Keratinocyte (primary cell): Measurements from ENCODE around the gene SMARCA1. TPM values are rescaled to one million over a fixed set of nuclear protein-coding genes. Genes with fewer than 3 reads are reported as not detected.

ENCODE experiments used
- DNase-seq: peaks from one replicate; pipeline ENCODE4 v3.0.0-alpha.2; 2011; ENCODE audit warnings: low read depth, missing footprints, low spot score
- FAIRE-seq: peaks from 2 replicates; lab custom pipeline; 2011; peaks lifted over from hg19 to GRCh38; lab: Jason Lieb, UNC
- H2AFZ ChIP-seq: 2 replicates; pipeline ENCODE4 v1.6.0; 2012; ENCODE audit warnings: low read length, control low read depth, inconsistent platforms; ENCODE audit not compliant: control insufficient read depth
- H3K27ac ChIP-seq: 2 replicates; pipeline ENCODE4 v1.5.1; 2011; ENCODE audit warnings: low read length; ENCODE audit not compliant: control insufficient read depth, insufficient read depth
- H3K27me3 ChIP-seq: 3 replicates; pipeline ENCODE4 v1.6.0; 2011; ENCODE audit warnings: low read length; ENCODE audit not compliant: control insufficient read depth, insufficient read depth; ENCODE audit errors: extremely low read depth
- H3K36me3 ChIP-seq, 2 experiments: 2 replicates in 1 of 2; 3 replicates in 1 of 2; pipeline ENCODE4 v1.5.1; 2011; ENCODE audit warnings: low read length in 2 of 2, mild to moderate bottlenecking in 1 of 2; ENCODE audit not compliant: control insufficient read depth in 2 of 2, insufficient read depth in 2 of 2; ENCODE audit errors: extremely low read depth in 1 of 2
- H3K4me1 ChIP-seq: 3 replicates; pipeline ENCODE4 v1.5.1; 2011; ENCODE audit warnings: low read length; ENCODE audit not compliant: control insufficient read depth, insufficient read depth; ENCODE audit errors: extremely low read depth
- H3K4me2 ChIP-seq: 3 replicates; pipeline ENCODE4 v1.6.0; 2011; ENCODE audit warnings: low read depth, low read length; ENCODE audit not compliant: control insufficient read depth, insufficient read depth; ENCODE audit errors: extremely low read depth
- H3K4me3 ChIP-seq, 3 experiments: fragments of 200-600 bp in 1 of 3; sonication (generic) in 1 of 3; 2 replicates in 2 of 3; 3 replicates in 1 of 3; pipeline ENCODE4 v1.5.1; 2011 to 2016; ENCODE audit warnings: low read length in 3 of 3, mild to moderate bottlenecking in 3 of 3, control low read depth in 2 of 3, inconsistent platforms in 1 of 3, low read depth in 1 of 3, mixed read lengths in 1 of 3, mixed run types in 1 of 3, moderate library complexity in 1 of 3; ENCODE audit not compliant: control insufficient read depth in 2 of 3, insufficient read depth in 2 of 3; ENCODE audit errors: extremely low read depth in 1 of 3
- H3K79me2 ChIP-seq: 2 replicates; pipeline ENCODE4 v1.6.0; 2012; ENCODE audit warnings: low read length; ENCODE audit not compliant: control insufficient read depth, insufficient read depth
- H3K9ac ChIP-seq: 3 replicates; pipeline ENCODE4 v1.6.0; 2011; ENCODE audit warnings: low read length; ENCODE audit not compliant: control insufficient read depth, insufficient read depth; ENCODE audit errors: extremely low read depth
- H3K9me1 ChIP-seq: 3 replicates; pipeline ENCODE4 v1.6.0; 2011; ENCODE audit warnings: low read length; ENCODE audit not compliant: control insufficient read depth, insufficient read depth; ENCODE audit errors: extremely low read depth
- H3K9me3 ChIP-seq: 2 replicates; pipeline ENCODE4 v1.5.1; 2012; ENCODE audit warnings: low read depth, low read length; ENCODE audit not compliant: control insufficient read depth
- H4K20me1 ChIP-seq: 3 replicates; pipeline ENCODE4 v1.6.0; 2011; ENCODE audit warnings: low read length; ENCODE audit not compliant: control insufficient read depth, insufficient read depth; ENCODE audit errors: extremely low read depth
- CTCF ChIP-seq, 3 experiments: IDR thresholded peaks in 1 of 3; conservative IDR thresholded peaks in 1 of 3; optimal IDR thresholded peaks in 1 of 3; 2 replicates in 2 of 3; 3 replicates in 1 of 3; pipeline versions ENCODE3 to v1.5.1; 2011; ENCODE audit warnings: low read length in 3 of 3, mild to moderate bottlenecking in 3 of 3, moderate library complexity in 2 of 3, control low read depth in 1 of 3, inconsistent platforms in 1 of 3; ENCODE audit not compliant: insufficient read depth in 2 of 3; ENCODE audit errors: extremely low read depth in 1 of 3
- EZH2 ChIP-seq: IDR thresholded peaks from one replicate; pipeline ENCODE4 v1.6.1; 2012; ENCODE audit warnings: inconsistent platforms, mild to moderate bottlenecking, low read length, moderate library complexity
- dilution Hi-C: fragments of 300-500 bp; cut with MboI; formaldehyde crosslinking; loops from one replicate; pipeline ENCODE4 v1.7.0; 2020; ENCODE audit warnings: low sequenced_read_pairs; ENCODE audit not compliant: extremely low pct_ligation_motif_present
- polyA plus RNA-seq, 5 experiments: library from polyadenylated mRNA; depleted of rRNA in 3 of 5; stranded (reverse) in 3 of 5; stranded (forward) in 1 of 5; unstranded in 1 of 5; fragments of >200 nt; gene quantifications; 1 replicate in 1 of 5; 2 replicates in 3 of 5; 3 replicates in 1 of 5; pipeline versions ENCODE4 v1.2.1 to v1.2.3, GENCODE V29; 2011 to 2012; ENCODE audit warnings: missing spikeins in 2 of 5, low read depth in 1 of 5, low replicate concordance in 1 of 5

The SMARCA1 gene
- polyA plus RNA-seq, 1 donor (not counting 4 experiments of a cell fraction or from before 2014, with no cell fraction given), result 21.6 TPM

- Histone ChIP-seq H4K20me1 (no peaks in the 10 kb centered on the region), H3K4me2 (no peak overlapping the region), H3K4me3 (no peak overlapping the region), H3K9ac (no peak overlapping the region), H3K36me3 (no peaks in the 10 kb centered on the region), H3K79me2 (no peaks in the 10 kb centered on the region), H2AFZ (no peak overlapping the region), H3K9me3 (no peaks in the 10 kb centered on the region), H3K4me1 (no peaks in the 10 kb centered on the region), H3K27me3 (no peaks in the 10 kb centered on the region), H3K27ac (no peak overlapping the region), H3K9me1 (no peaks in the 10 kb centered on the region)
- DNase-seq, result no peak
- no peak for TF ChIP-seq CTCF (optimal IDR thresholded peaks at IDR 0.05 in 1 of 3, IDR thresholded peaks at IDR 0.05 in 1 of 3, conservative IDR thresholded peaks at IDR 0.05 in 1 of 3; ENCODE audit: extremely low read depth in 1 of 3, insufficient read depth in 2 of 3, low read length in 3 of 3)
- no peak for TF ChIP-seq EZH2
- dilution Hi-C loops, result no loop called here
- FAIRE-seq, result no peak
Observed at GRCh38 chrX:129495900-129496299, 27.4 kb downstream of the SMARCA1 start.

- Histone ChIP-seq H3K27me3 (no peaks in the 10 kb centered on the region), H3K36me3 (no peaks in the 10 kb centered on the region), H4K20me1 (no peaks in the 10 kb centered on the region), H3K9me1 (no peaks in the 10 kb centered on the region), H3K27ac (no peak overlapping the region), H2AFZ (no peak overlapping the region), H3K4me2 (no peak overlapping the region), H3K9ac (no peak overlapping the region), H3K4me1 (no peaks in the 10 kb centered on the region), H3K9me3 (no peaks in the 10 kb centered on the region), H3K79me2 (no peaks in the 10 kb centered on the region), H3K4me3 (no peak overlapping the region)
- TF ChIP-seq CTCF (optimal IDR thresholded peaks at IDR 0.05 in 1 of 3, IDR thresholded peaks at IDR 0.05 in 1 of 3, conservative IDR thresholded peaks at IDR 0.05 in 1 of 3; ENCODE audit: extremely low read depth in 1 of 3, insufficient read depth in 2 of 3, low read length in 3 of 3), result no peak
- no peak for DNase-seq
- FAIRE-seq, result no peak
- dilution Hi-C loops, result no loop called here
Observed at GRCh38 chrX:129494887-129495286, 28.4 kb downstream of the SMARCA1 start.
